HepG2 (cell line): ENCODE results near the gene ZNF490. TPM values are rescaled to one million over a fixed set of nuclear protein-coding genes. Genes with fewer than 3 reads are reported as not detected.

ENCODE experiments used
- ATAC-seq: fragments of 200-7000 bp; cut with Tn5 transposase; 3 replicates; pipeline ENCODE4 v1.9.1; 2020; ENCODE audit warnings: mild to moderate bottlenecking, moderate library complexity
- BruUV-seq: library from RNA; stranded (reverse); fragments of 400-500 nt; replicated peaks from 2 replicates; lab custom pipeline; 2021; lab: Mats Ljungman, UMichigan
- CTCF ChIA-PET: fragments of 300-600 bp; formaldehyde crosslinking; extraction: SDS; loops from one replicate; lab custom pipeline; 2021; ENCODE audit warnings: low total read pairs, inconsistent platforms, low intra/inter-chr PET ratio; lab: Yijun Ruan, JAX
- POLR2A ChIA-PET: fragments of 350-600 bp; sonication (Branson Sonifier 250); formaldehyde crosslinking; loops from one replicate; lab custom pipeline; 2020; ENCODE audit warnings: antibody characterized with exemption, inconsistent platforms; lab: Yijun Ruan, JAX
- DNase-seq: peaks from one replicate; pipeline ENCODE4 v3.0.0-alpha.2; 2015; ENCODE audit warnings: low spot score
- FAIRE-seq: peaks from 3 replicates; lab custom pipeline; 2011; peaks lifted over from hg19 to GRCh38; lab: Jason Lieb, UNC
- H2AFZ ChIP-seq: one replicate; pipeline ENCODE4 v1.6.1; 2011; ENCODE audit warnings: low read length, inconsistent platforms
- H3K27ac ChIP-seq: fragments of 300-600 bp; 3 replicates; pipeline ENCODE4 v1.8.0; 2011; ENCODE audit warnings: mixed run types, mild to moderate bottlenecking, mixed read lengths, low read length, inconsistent platforms; ENCODE audit not compliant: insufficient read depth; ENCODE audit errors: extremely low read length
- H3K27me3 ChIP-seq, 2 experiments: fragments of 200-600 bp in 1 of 2; 2 replicates in 1 of 2; 3 replicates in 1 of 2; pipeline versions ENCODE4 v1.6.0 to v1.8.0; 2011; ENCODE audit warnings: low read length in 2 of 2, mild to moderate bottlenecking in 2 of 2, moderate library complexity in 2 of 2, inconsistent platforms in 1 of 2; ENCODE audit not compliant: insufficient read depth in 2 of 2, control insufficient read depth in 1 of 2
- H3K36me3 ChIP-seq, 2 experiments: fragments of 200-600 bp in 1 of 2; replicated peaks in 1 of 2; 2 replicates in 1 of 2; 3 replicates in 1 of 2; pipeline versions ENCODE4 v1.5.1 to v1.8.0; 2011; ENCODE audit warnings: low read length in 2 of 2, inconsistent platforms in 1 of 2; ENCODE audit not compliant: insufficient read depth in 2 of 2, control insufficient read depth in 1 of 2
- H3K4me1 ChIP-seq: 2 replicates; pipeline ENCODE4 v1.5.1; 2012; ENCODE audit warnings: low read length, inconsistent platforms; ENCODE audit not compliant: insufficient read depth
- H3K4me2 ChIP-seq: 2 replicates; pipeline ENCODE4 v1.6.0; 2011; ENCODE audit warnings: low read depth, low read length, inconsistent platforms
- H3K4me3 ChIP-seq, 3 experiments: fragments of 200-600 bp in 1 of 3; sonication (generic), shearing (Covaris generic) in 1 of 3; replicated peaks in 1 of 3; 2 replicates each; pipeline ENCODE4 v1.5.1; 2011 to 2016; ENCODE audit warnings: low read length in 3 of 3, inconsistent platforms in 2 of 3, low read depth in 2 of 3, mild to moderate bottlenecking in 2 of 3, control low read depth in 1 of 3, mixed read lengths in 1 of 3; ENCODE audit not compliant: insufficient read depth in 1 of 3
- H3K79me2 ChIP-seq: one replicate; pipeline ENCODE4 v1.6.1; 2011; ENCODE audit warnings: low read length, inconsistent platforms; ENCODE audit not compliant: insufficient read depth
- H3K9ac ChIP-seq: 2 replicates; pipeline ENCODE4 v1.6.0; 2011; ENCODE audit warnings: mild to moderate bottlenecking, low read depth, low read length, inconsistent platforms; ENCODE audit not compliant: insufficient read depth
- H3K9me3 ChIP-seq: 2 replicates; pipeline ENCODE4 v1.5.1; 2012; ENCODE audit warnings: mild to moderate bottlenecking, low read length
- H4K20me1 ChIP-seq: 2 replicates; pipeline ENCODE4 v1.6.0; 2011; ENCODE audit warnings: inconsistent platforms, mild to moderate bottlenecking, low read length, moderate library complexity; ENCODE audit not compliant: insufficient read depth
- BCL3 ChIP-seq: sonication (generic); formaldehyde crosslinking; IDR thresholded peaks from 2 replicates; pipeline ENCODE4 v1.5.1; 2020; ENCODE audit warnings: mild to moderate bottlenecking, missing genetic modification reagents, moderate library complexity
- FOSL2 ChIP-seq: sonication (generic); formaldehyde crosslinking; IDR thresholded peaks from 2 replicates; pipeline ENCODE4 v1.4.0; 2020; ENCODE audit warnings: missing genetic modification reagents
- POGK ChIP-seq: sonication (generic); formaldehyde crosslinking; conservative IDR thresholded peaks from 2 replicates; pipeline ENCODE4 v1.8.0; 2022; ENCODE audit warnings: mild to moderate bottlenecking, moderate library complexity, missing genetic modification reagents
- POLR2AphosphoS5 ChIP-seq: IDR thresholded peaks from 2 replicates; pipeline ENCODE4 v1.6.1; 2012; ENCODE audit warnings: low read depth, low read length
- RBFOX2 ChIP-seq: fragments of 200-400 bp; formaldehyde crosslinking; IDR thresholded peaks from 2 replicates; pipeline ENCODE4 v1.6.1; 2017; ENCODE audit warnings: low read depth, mild to moderate bottlenecking, low read length
- SNAPC5 ChIP-seq: sonication (generic); formaldehyde crosslinking; IDR thresholded peaks from 2 replicates; pipeline ENCODE4 v1.8.1; 2023; ENCODE audit warnings: mild to moderate bottlenecking, missing genetic modification reagents, borderline replicate concordance
- ZBTB38 ChIP-seq: sonication (generic); formaldehyde crosslinking; IDR thresholded peaks from 2 replicates; pipeline ENCODE4 v1.5.1; 2020; ENCODE audit warnings: mild to moderate bottlenecking, missing genetic modification reagents
- ZNF121 ChIP-seq: sonication (generic); formaldehyde crosslinking; IDR thresholded peaks from 2 replicates; pipeline ENCODE4 v1.5.0; 2020; ENCODE audit warnings: mild to moderate bottlenecking, missing genetic modification reagents
- ZNF670 ChIP-seq: sonication (generic); formaldehyde crosslinking; IDR thresholded peaks from 2 replicates; pipeline ENCODE4 v1.8.0; 2022; ENCODE audit warnings: mild to moderate bottlenecking, missing genetic modification reagents, borderline replicate concordance
- WGBS: methylation state at CpG from one replicate; pipeline ENCODE4 v1.1.6; 2017; ENCODE audit warnings: low lambda C conversion rate; 5-methylcytosine and 5-hydroxymethylcytosine counted together
- in situ Hi-C: cut with HindIII; loops from 2 replicates; pipeline ENCODE4 v1.10.0; 2017; ENCODE audit warnings: low pct_unique_long_range_greater_than_20kb; ENCODE audit not compliant: extremely low pct_ligation_motif_present
- intact Hi-C: fragments of 100-400 bp; cut with micrococcal nuclease; formaldehyde crosslinking; loops from one replicate; pipeline ENCODE4 v1.10.0; 2022; ENCODE audit not compliant: unreplicated experiment
- polyA plus RNA-seq, 8 experiments: library from polyadenylated mRNA; depleted of rRNA in 3 of 8; stranded (reverse) in 7 of 8; unstranded in 1 of 8; fragments of >200 nt; fragmentation: Illumina TruSeq in 4 of 8; extraction: Trizol in 4 of 8; gene quantifications; 2 replicates each; pipeline versions ENCODE4 v1.2.1 to v1.2.3, GENCODE V29; 2011 to 2016; ENCODE audit warnings: low read depth in 4 of 8, missing spikeins in 1 of 8, mixed read lengths in 1 of 8; ENCODE audit not compliant: insufficient read depth in 1 of 8
- total RNA-seq, 5 experiments: library from RNA; depleted of rRNA; stranded (reverse); fragments of >200 nt; fragmentation: Illumina TruSeq; extraction: Trizol; gene quantifications; 2 replicates each; pipeline ENCODE4 v1.2.3, GENCODE V29; 2016; ENCODE audit warnings: low read depth in 1 of 5

The ZNF490 gene
- total and polyA plus RNA-seq, 2 of the 13 experiments (the other 11 are each of a cell fraction or from before 2014, with no cell fraction given), result 1.3 to 2.9 TPM

- no peak for ATAC-seq
- TF ChIP-seq ZBTB38 (CRISPR knock-in tag) (no peak), ZNF670 (CRISPR knock-in tag) (no peak), POGK (CRISPR knock-in tag) (no peak), RBFOX2 (0 out of 2 replicates have a peak, but pooled peaks have one; percentile 39), SNAPC5 (no peak), POLR2AphosphoS5 (0 out of 2 replicates have a peak, but pooled peaks have one; percentile 13), ZNF121 (peak; percentile 81), FOSL2 (no peak), BCL3 (CRISPR knock-in tag) (no peak)
- ChIA-PET POLR2A (no interaction called here), CTCF (no interaction called here)
- H3K36me3 ChIP-seq, result peaks cover 0 to 2% of the 10 kb centered on the region in 2 experiments; a peak in 2 of 5 replicates
- peaks cover 23% of the 10 kb centered on the region for H4K20me1 ChIP-seq
- WGBS, result 85% methylated on average over 2 of the region's 2 CpGs
- H3K27ac ChIP-seq, result no peak overlapping the region
- FAIRE-seq, result no peak
- no peak for DNase-seq
- peaks cover 49% of the 10 kb centered on the region for H3K4me1 ChIP-seq
- peaks cover 63% of the 10 kb centered on the region for H3K79me2 ChIP-seq
- BruUV-seq, result no TSS peak
- intact Hi-C loops (no loop called here), in situ Hi-C loops (no loop called here)
- H3K4me3 ChIP-seq, result no peak overlapping the region
- H3K27me3 ChIP-seq, result no peaks in the 10 kb centered on the region; a peak in 1 of 5 replicates
- H2AFZ ChIP-seq, result no peak overlapping the region
- no peak overlapping the region for H3K9ac ChIP-seq
- no peaks in the 10 kb centered on the region for H3K9me3 ChIP-seq
- H3K4me2 ChIP-seq, result no peak overlapping the region
These were observed 63.7 kb downstream of the ZNF490 start for GRCh38 chr19:12546903-12547302.
